K562 (cell line): ENCODE data around the gene ZNF865. TPM values are rescaled to one million over a fixed set of nuclear protein-coding genes. Genes with fewer than 3 reads are reported as not detected.

Source experiments
- ATAC-seq: fragments of 200-7000 bp; cut with Tn5 transposase; 3 replicates; pipeline ENCODE4 v1.9.1; 2020; ENCODE audit warnings: moderate library complexity
- BruUV-seq: library from RNA; stranded (reverse); fragments of 400-500 nt; replicated peaks from 2 replicates; lab custom pipeline; 2021; lab: Mats Ljungman, UMichigan
- CTCF ChIA-PET: fragments of 300-600 bp; formaldehyde crosslinking; extraction: SDS; loops from one replicate; lab custom pipeline; 2021; ENCODE audit warnings: low intra/inter-chr PET ratio; lab: Yijun Ruan, JAX
- POLR2A ChIA-PET: fragments of 300-600, 350-650 bp; sonication (Branson Sonifier 250); formaldehyde crosslinking; extraction: SDS; loops from one replicate; lab custom pipeline; 2021; ENCODE audit warnings: antibody characterized with exemption, inconsistent platforms; lab: Yijun Ruan, JAX
- DNase-seq, 4 experiments: peaks; one replicate each; pipeline versions ENCODE4 v3.0.0 to v3.0.0-alpha.2; 2011 to 2018; ENCODE audit warnings: low spot score in 3 of 4, mixed read lengths in 3 of 4; ENCODE audit errors: extremely low read depth in 1 of 4
- FAIRE-seq: peaks from 2 replicates; lab custom pipeline; 2011; peaks lifted over from hg19 to GRCh38; lab: Jason Lieb, UNC
- H2AFZ ChIP-seq: 2 replicates; pipeline ENCODE4 v1.6.0; 2011; ENCODE audit warnings: low read depth, low read length, control low read depth, inconsistent platforms
- H3K27ac ChIP-seq: fragments of 200-600 bp; 3 replicates; pipeline ENCODE4 v1.8.0; 2011; ENCODE audit warnings: low read depth, mild to moderate bottlenecking, control low read depth, inconsistent platforms, low read length, moderate library complexity, mixed read lengths; ENCODE audit errors: extremely low read depth
- H3K27me3 ChIP-seq, 2 experiments: fragments of 300-600 bp in 1 of 2; 2 replicates in 1 of 2; 3 replicates in 1 of 2; pipeline versions ENCODE4 v1.6.0 to v1.8.0; 2011; ENCODE audit warnings: inconsistent platforms in 2 of 2, low read length in 2 of 2, mild to moderate bottlenecking in 1 of 2, mixed read lengths in 1 of 2, moderate library complexity in 1 of 2; ENCODE audit not compliant: control insufficient read depth in 2 of 2, insufficient read depth in 2 of 2
- H3K36me3 ChIP-seq: fragments of 300-600 bp; 3 replicates; pipeline ENCODE4 v1.8.0; 2011; ENCODE audit warnings: mild to moderate bottlenecking, low read length, inconsistent platforms; ENCODE audit not compliant: control insufficient read depth, insufficient read depth
- H3K4me1 ChIP-seq, 2 experiments: fragments of 200-600 bp in 1 of 2; replicated peaks in 1 of 2; 2 replicates in 1 of 2; 3 replicates in 1 of 2; pipeline versions ENCODE4 v1.5.1 to v1.8.0; 2011; ENCODE audit warnings: inconsistent platforms in 2 of 2, low read length in 2 of 2, mild to moderate bottlenecking in 1 of 2, mixed read lengths in 1 of 2, moderate library complexity in 1 of 2; ENCODE audit not compliant: control insufficient read depth in 2 of 2, insufficient read depth in 2 of 2
- H3K4me2 ChIP-seq: 2 replicates; pipeline ENCODE4 v1.6.1; 2011; ENCODE audit warnings: low read length, control low read depth, inconsistent platforms, mixed read lengths; ENCODE audit not compliant: insufficient read depth
- H3K4me3 ChIP-seq: fragments of 200-600 bp; sonication (generic), shearing (Covaris generic); 2 replicates; pipeline ENCODE4 v1.5.1; 2016; ENCODE audit warnings: control low read depth, inconsistent platforms
- H3K79me2 ChIP-seq: fragments of 200-600 bp; 3 replicates; pipeline ENCODE4 v1.8.0; 2011; ENCODE audit warnings: low read length, inconsistent platforms; ENCODE audit not compliant: control insufficient read depth, insufficient read depth
- H3K9ac ChIP-seq, 2 experiments: 2 replicates each; pipeline versions ENCODE4 v1.6.0 to v1.6.1; 2011; ENCODE audit warnings: low read depth in 2 of 2, low read length in 2 of 2, control low read depth in 1 of 2, inconsistent platforms in 1 of 2, mild to moderate bottlenecking in 1 of 2, mixed read lengths in 1 of 2; ENCODE audit not compliant: insufficient read depth in 1 of 2
- H3K9me1 ChIP-seq: one replicate; pipeline ENCODE4 v1.6.0; 2011; ENCODE audit warnings: inconsistent platforms, mild to moderate bottlenecking, low read length, moderate library complexity; ENCODE audit not compliant: control insufficient read depth, insufficient read depth
- H3K9me3 ChIP-seq: replicated peaks from 2 replicates; pipeline ENCODE4 v1.5.1; 2011; ENCODE audit warnings: low read depth, low read length, inconsistent platforms; ENCODE audit not compliant: control insufficient read depth, insufficient read depth
- H4K20me1 ChIP-seq: replicated peaks from 2 replicates; pipeline ENCODE4 v1.6.1; 2011; ENCODE audit warnings: low read length, inconsistent platforms, mixed read lengths; ENCODE audit not compliant: control insufficient read depth, insufficient read depth
- BCOR ChIP-seq: fragments of 450-650 bp; IDR thresholded peaks from 2 replicates; pipeline ENCODE4 v1.6.1; 2016
- KDM5B ChIP-seq: fragments of 200-600 bp; sonication (generic); IDR thresholded peaks from 2 replicates; pipeline ENCODE4 v1.6.1; 2012; ENCODE audit warnings: low read depth, mild to moderate bottlenecking, moderate library complexity, low read length, control low read depth, inconsistent platforms; ENCODE audit not compliant: insufficient replicate concordance
- KLF16 ChIP-seq: IDR thresholded peaks from 2 replicates; pipeline ENCODE4 v1.6.1; 2016; ENCODE audit warnings: antibody characterized with exemption
- NR4A1 ChIP-seq, 2 experiments: fragments of 250-450 bp in 1 of 2; fragments of 450-650 bp in 1 of 2; sonication (Bioruptor Pico) in 1 of 2; IDR thresholded peaks; 2 replicates each; pipeline versions ENCODE4 v1.4.0 to v1.6.1; 2016 to 2020; ENCODE audit warnings: mild to moderate bottlenecking in 2 of 2, missing compliant biosample characterization in 1 of 2, missing genetic modification characterization in 1 of 2, moderate library complexity in 1 of 2
- PTBP1 ChIP-seq: fragments of 200-400 bp; formaldehyde crosslinking; IDR thresholded peaks from 2 replicates; pipeline ENCODE4 v1.6.1; 2017; ENCODE audit warnings: low read depth, low read length
- RBM14 ChIP-seq: fragments of 200-400 bp; formaldehyde crosslinking; IDR thresholded peaks from 2 replicates; pipeline ENCODE4 v1.6.1; 2018; ENCODE audit warnings: low read depth, mild to moderate bottlenecking, low read length, moderate library complexity, borderline replicate concordance; ENCODE audit not compliant: insufficient read depth
- ZNF232 ChIP-seq: sonication (generic); formaldehyde crosslinking; IDR thresholded peaks from 2 replicates; pipeline ENCODE4 v1.8.0; 2022; ENCODE audit warnings: mild to moderate bottlenecking, missing genetic modification reagents
- ZNF41 ChIP-seq: fragments of 250-450 bp; sonication (Bioruptor Pico); conservative IDR thresholded peaks from 2 replicates; pipeline ENCODE4 v1.4.0; 2020; ENCODE audit warnings: mild to moderate bottlenecking
- WGBS: fragments of 100-300 bp; shearing (Covaris generic); methylation state at CpG from one replicate; pipeline ENCODE4 v1.1.6; 2016; ENCODE audit warnings: low coverage, mixed read lengths; ENCODE audit not compliant: insufficient coverage; ENCODE audit errors: missing lambda C conversion rate; 5-methylcytosine and 5-hydroxymethylcytosine counted together
- in situ Hi-C: fragments of 300-500 bp; cut with MboI; formaldehyde crosslinking; loops from 4 replicates; pipeline ENCODE4 v1.15.0; 2018; ENCODE audit warnings: inconsistent platforms, mixed read lengths
- intact Hi-C: fragments of 100-400 bp; cut with micrococcal nuclease; formaldehyde crosslinking; loops from 2 replicates; pipeline ENCODE4 v1.14.2; 2022
- polyA plus RNA-seq, 8 experiments: library from polyadenylated mRNA; depleted of rRNA in 4 of 8; stranded (reverse) in 5 of 8; unstranded in 3 of 8; fragments of >200 nt; fragmentation: Nextera tagmentation in 2 of 8; fragmentation: Illumina TruSeq in 1 of 8; extraction: Ambion mirVana in 2 of 8; extraction: Trizol in 1 of 8; gene quantifications; 2 replicates each; pipeline versions ENCODE4 v1.2.1 to v1.2.3, GENCODE V29; 2011 to 2014; ENCODE audit warnings: inconsistent platforms in 1 of 8, missing spikeins in 1 of 8
- total RNA-seq, 7 experiments: library from RNA; depleted of rRNA in 6 of 7; stranded (reverse); fragments of >200 nt in 6 of 7; fragmentation: Illumina TruSeq in 2 of 7; extraction: Trizol in 2 of 7; gene quantifications; 2 replicates each; pipeline versions ENCODE4 v1.2.1 to v1.2.3, GENCODE V29; 2011 to 2021; ENCODE audit warnings: low replicate concordance in 1 of 7
- TF ChIP-seq, protein P1 (sequence below): fragments of 450-650 bp; conservative IDR thresholded peaks from 2 replicates; pipeline ENCODE4 v1.6.1; 2016; ENCODE audit warnings: missing genetic modification characterization, low read depth, mild to moderate bottlenecking, missing compliant biosample characterization, moderate library complexity
- TF ChIP-seq, protein P2 (sequence below): fragments of 250-450 bp; sonication (Bioruptor Pico); IDR thresholded peaks from 2 replicates; pipeline ENCODE4 v1.4.0; 2020; ENCODE audit warnings: mild to moderate bottlenecking, moderate library complexity, borderline replicate concordance
- TF ChIP-seq, protein P3 (sequence below), 2 experiments: IDR thresholded peaks in 1 of 2; conservative IDR thresholded peaks in 1 of 2; 2 replicates each; pipeline ENCODE4 v1.6.1; 2016; ENCODE audit warnings: low read depth in 2 of 2, mild to moderate bottlenecking in 1 of 2, missing compliant biosample characterization in 1 of 2, missing genetic modification characterization in 1 of 2, moderate library complexity in 1 of 2

ZNF865 gene
- total and polyA plus RNA-seq, 9 of the 15 experiments (the other 6 are each of a cell fraction or from before 2014, with no cell fraction given): 0.40 to 18.8 (median 1.6) TPM; not detected in 2

DNA sequence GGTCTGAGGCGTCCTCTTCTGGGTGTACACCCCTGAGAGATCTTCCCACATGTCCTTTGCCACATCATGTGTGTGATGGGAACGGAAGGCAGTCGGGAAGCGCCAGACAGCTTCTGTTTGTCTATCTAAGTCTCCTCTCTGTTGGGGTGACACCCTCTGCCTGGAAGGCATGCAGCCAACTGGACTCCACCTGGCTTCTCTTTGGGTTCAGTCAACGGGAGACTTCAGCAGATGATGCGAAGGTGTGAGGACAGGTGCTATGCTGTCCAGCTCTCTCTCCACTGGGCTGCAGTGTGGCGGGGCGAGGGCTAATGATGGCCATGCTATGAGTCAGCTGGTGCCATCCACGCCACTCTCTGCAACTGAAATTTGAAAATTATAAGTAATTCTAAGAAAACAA, 45.8 kb upstream of the ZNF865 start:
- no peak overlapping the region for H3K9ac ChIP-seq
- TF ChIP-seq, protein P1, sequence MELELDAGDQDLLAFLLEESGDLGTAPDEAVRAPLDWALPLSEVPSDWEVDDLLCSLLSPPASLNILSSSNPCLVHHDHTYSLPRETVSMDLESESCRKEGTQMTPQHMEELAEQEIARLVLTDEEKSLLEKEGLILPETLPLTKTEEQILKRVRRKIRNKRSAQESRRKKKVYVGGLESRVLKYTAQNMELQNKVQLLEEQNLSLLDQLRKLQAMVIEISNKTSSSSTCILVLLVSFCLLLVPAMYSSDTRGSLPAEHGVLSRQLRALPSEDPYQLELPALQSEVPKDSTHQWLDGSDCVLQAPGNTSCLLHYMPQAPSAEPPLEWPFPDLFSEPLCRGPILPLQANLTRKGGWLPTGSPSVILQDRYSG: no peak
- TF ChIP-seq BCOR (no peak), RBM14 (no peak), NR4A1 (CRISPR knock-in tag; IDR thresholded peaks at IDR 0.05) (no peak), NR4A1 (tag; IDR thresholded peaks at IDR 0.05) (no peak), KDM5B (no peak), ZNF232 (CRISPR knock-in tag) (no peak), ZNF41 (CRISPR knock-in tag) (no peak), PTBP1 (no peak), KLF16 (no peak)
- TF ChIP-seq, protein P2, sequence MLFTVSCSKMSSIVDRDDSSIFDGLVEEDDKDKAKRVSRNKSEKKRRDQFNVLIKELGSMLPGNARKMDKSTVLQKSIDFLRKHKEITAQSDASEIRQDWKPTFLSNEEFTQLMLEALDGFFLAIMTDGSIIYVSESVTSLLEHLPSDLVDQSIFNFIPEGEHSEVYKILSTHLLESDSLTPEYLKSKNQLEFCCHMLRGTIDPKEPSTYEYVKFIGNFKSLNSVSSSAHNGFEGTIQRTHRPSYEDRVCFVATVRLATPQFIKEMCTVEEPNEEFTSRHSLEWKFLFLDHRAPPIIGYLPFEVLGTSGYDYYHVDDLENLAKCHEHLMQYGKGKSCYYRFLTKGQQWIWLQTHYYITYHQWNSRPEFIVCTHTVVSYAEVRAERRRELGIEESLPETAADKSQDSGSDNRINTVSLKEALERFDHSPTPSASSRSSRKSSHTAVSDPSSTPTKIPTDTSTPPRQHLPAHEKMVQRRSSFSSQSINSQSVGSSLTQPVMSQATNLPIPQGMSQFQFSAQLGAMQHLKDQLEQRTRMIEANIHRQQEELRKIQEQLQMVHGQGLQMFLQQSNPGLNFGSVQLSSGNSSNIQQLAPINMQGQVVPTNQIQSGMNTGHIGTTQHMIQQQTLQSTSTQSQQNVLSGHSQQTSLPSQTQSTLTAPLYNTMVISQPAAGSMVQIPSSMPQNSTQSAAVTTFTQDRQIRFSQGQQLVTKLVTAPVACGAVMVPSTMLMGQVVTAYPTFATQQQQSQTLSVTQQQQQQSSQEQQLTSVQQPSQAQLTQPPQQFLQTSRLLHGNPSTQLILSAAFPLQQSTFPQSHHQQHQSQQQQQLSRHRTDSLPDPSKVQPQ (CRISPR knock-in tag): no peak
- TF ChIP-seq, protein P3, sequence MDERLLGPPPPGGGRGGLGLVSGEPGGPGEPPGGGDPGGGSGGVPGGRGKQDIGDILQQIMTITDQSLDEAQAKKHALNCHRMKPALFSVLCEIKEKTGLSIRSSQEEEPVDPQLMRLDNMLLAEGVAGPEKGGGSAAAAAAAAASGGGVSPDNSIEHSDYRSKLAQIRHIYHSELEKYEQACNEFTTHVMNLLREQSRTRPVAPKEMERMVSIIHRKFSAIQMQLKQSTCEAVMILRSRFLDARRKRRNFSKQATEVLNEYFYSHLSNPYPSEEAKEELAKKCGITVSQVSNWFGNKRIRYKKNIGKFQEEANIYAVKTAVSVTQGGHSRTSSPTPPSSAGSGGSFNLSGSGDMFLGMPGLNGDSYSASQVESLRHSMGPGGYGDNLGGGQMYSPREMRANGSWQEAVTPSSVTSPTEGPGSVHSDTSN (CRISPR knock-in tag; IDR thresholded peaks at IDR 0.05; ENCODE audit: low read depth): no peak
- TF ChIP-seq, protein P3 (tag; conservative IDR thresholded peaks at IDR 0.05; ENCODE audit: low read depth): no peak
- no peaks in the 10 kb centered on the region for H3K9me1 ChIP-seq
- ATAC-seq (no peak), FAIRE-seq (no peak), DNase-seq (no peak)
- in situ Hi-C loops (no loop called here), intact Hi-C loops (no loop called here)
- 6% methylated on average over 8 of the region's 9 CpGs for WGBS
- no peaks in the 10 kb centered on the region for H3K79me2 ChIP-seq
- peaks cover 10 to 13% of the 10 kb centered on the region in 2 experiments; a peak in 4 of 5 replicates for H3K27me3 ChIP-seq
- ChIA-PET CTCF (no interaction called here), POLR2A (interaction anchor here (0.7 to 1.1 kb wide), 3 partner anchors 9 to 40 kb away, joined by 3 read pairs; partner anchors contain the start of gene FIZ1)
- H3K4me2 ChIP-seq: no peak overlapping the region
- H3K4me1 ChIP-seq: peaks cover 0 to 7% of the 10 kb centered on the region in 2 experiments; a peak in 2 of 5 replicates
- H4K20me1 ChIP-seq: no peaks in the 10 kb centered on the region
- no peaks in the 10 kb centered on the region for H3K36me3 ChIP-seq
- H3K9me3 ChIP-seq: no peaks in the 10 kb centered on the region; the same call in 1 of the 2 replicates
- H3K4me3 ChIP-seq: no peak overlapping the region
- H2AFZ ChIP-seq: no peak overlapping the region
- no TSS peak for BruUV-seq
- no peak overlapping the region for H3K27ac ChIP-seq
